Upper lobe of right lung (tissue), 1 donor: ENCODE measurements around the gene TTC28. TPM values are rescaled to one million over a fixed set of nuclear protein-coding genes. Genes with fewer than 3 reads are reported as not detected.

Source experiments
- ATAC-seq: fragments of 200-7000 bp; cut with Tn5 transposase; one replicate; pipeline ENCODE4 v1.9.1; 2020; ENCODE audit warnings: mild to moderate bottlenecking, moderate library complexity
- DNase-seq: peaks from one replicate; pipeline ENCODE4 v3.0.0-alpha.2; 2020
- H3K27ac ChIP-seq: fragments of 200-600 bp; one replicate; pipeline ENCODE4 v1.8.0; 2022
- H3K27me3 ChIP-seq: fragments of 200-600 bp; one replicate; pipeline ENCODE4 v1.8.0; 2022; ENCODE audit warnings: mild to moderate bottlenecking
- H3K36me3 ChIP-seq: fragments of 200-600 bp; one replicate; pipeline ENCODE4 v1.8.0; 2022
- H3K4me1 ChIP-seq: fragments of 200-600 bp; one replicate; pipeline ENCODE4 v1.8.0; 2022
- H3K4me3 ChIP-seq: fragments of 200-600 bp; one replicate; pipeline ENCODE4 v1.8.0; 2022; ENCODE audit warnings: mild to moderate bottlenecking
- H3K9me3 ChIP-seq: fragments of 200-600 bp; one replicate; pipeline ENCODE4 v1.8.0; 2022
- intact Hi-C: fragments of 100-400 bp; cut with DNase I; formaldehyde crosslinking; loops from one replicate; pipeline ENCODE4 v1.11.0; 2022
- total RNA-seq: library from RNA; stranded (reverse); fragmentation: NEBNext Ultra II Directional; extraction: Animal tissue kit (Norgen Biotek cat#: 25700); gene quantifications from one replicate; pipeline ENCODE4 v1.2.1, GENCODE V29; 2021
- TF ChIP-seq, protein P1 (sequence below): fragments of 200-600 bp; IDR thresholded peaks from one replicate; pipeline ENCODE4 v1.8.0; 2022; ENCODE audit warnings: antibody characterized with exemption
- donor health status: DM: no; HTN: yes; CAD: no; lungs with severe emphysema.

TTC28 gene
- total RNA-seq, 1 donor from 2014 or later: 48.7 TPM

GRCh38 chr22:28341001-28341400, 338.6 kb downstream of the TTC28 start:
- H3K4me3 ChIP-seq: no peak overlapping the region
- ATAC-seq: no peak
- peaks cover 13% of the 10 kb centered on the region for H3K4me1 ChIP-seq
- no peaks in the 10 kb centered on the region for H3K36me3 ChIP-seq
- no peaks in the 10 kb centered on the region for H3K9me3 ChIP-seq
- no peak overlapping the region for H3K27ac ChIP-seq
- intact Hi-C loops: no loop called here
- TF ChIP-seq, protein P1, sequence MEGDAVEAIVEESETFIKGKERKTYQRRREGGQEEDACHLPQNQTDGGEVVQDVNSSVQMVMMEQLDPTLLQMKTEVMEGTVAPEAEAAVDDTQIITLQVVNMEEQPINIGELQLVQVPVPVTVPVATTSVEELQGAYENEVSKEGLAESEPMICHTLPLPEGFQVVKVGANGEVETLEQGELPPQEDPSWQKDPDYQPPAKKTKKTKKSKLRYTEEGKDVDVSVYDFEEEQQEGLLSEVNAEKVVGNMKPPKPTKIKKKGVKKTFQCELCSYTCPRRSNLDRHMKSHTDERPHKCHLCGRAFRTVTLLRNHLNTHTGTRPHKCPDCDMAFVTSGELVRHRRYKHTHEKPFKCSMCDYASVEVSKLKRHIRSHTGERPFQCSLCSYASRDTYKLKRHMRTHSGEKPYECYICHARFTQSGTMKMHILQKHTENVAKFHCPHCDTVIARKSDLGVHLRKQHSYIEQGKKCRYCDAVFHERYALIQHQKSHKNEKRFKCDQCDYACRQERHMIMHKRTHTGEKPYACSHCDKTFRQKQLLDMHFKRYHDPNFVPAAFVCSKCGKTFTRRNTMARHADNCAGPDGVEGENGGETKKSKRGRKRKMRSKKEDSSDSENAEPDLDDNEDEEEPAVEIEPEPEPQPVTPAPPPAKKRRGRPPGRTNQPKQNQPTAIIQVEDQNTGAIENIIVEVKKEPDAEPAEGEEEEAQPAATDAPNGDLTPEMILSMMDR: no peak
- H3K27me3 ChIP-seq: no peaks in the 10 kb centered on the region
- DNase-seq: no peak

- Histone ChIP-seq H3K36me3 (no peaks in the 10 kb centered on the region), H3K4me1 (peaks cover 10% of the 10 kb centered on the region), H3K27me3 (no peaks in the 10 kb centered on the region), H3K4me3 (no peak overlapping the region), H3K9me3 (no peaks in the 10 kb centered on the region), H3K27ac (no peak overlapping the region)
- no peak for ATAC-seq
- TF ChIP-seq, protein P1: no peak
- intact Hi-C loops: no loop called here
- no peak for DNase-seq
Observed at GRCh38 chr22:28333088-28333487, 346.6 kb downstream of the TTC28 start.

DNA sequence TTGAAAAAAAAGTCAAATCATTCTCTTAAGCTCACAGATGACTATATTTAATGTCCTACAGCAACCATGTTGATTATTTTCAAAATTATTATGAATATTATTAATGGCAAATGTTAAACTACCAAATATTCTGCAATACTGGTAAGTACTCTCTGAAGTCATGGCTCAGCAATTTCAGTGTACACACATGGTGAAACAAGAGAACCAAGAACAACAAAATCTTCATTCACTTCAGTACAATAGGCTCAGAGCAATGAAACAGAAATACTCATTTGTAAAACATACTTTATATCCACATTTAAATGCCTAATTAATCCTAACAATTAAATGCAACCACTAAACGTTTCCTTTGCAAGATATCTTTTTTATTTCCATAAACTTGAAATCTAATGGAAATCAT, 347.2 kb downstream of the TTC28 start:
- peaks cover 10% of the 10 kb centered on the region for H3K4me1 ChIP-seq
- H3K27ac ChIP-seq: no peak overlapping the region
- no peak overlapping the region for H3K4me3 ChIP-seq
- intact Hi-C loops: no loop called here
- H3K9me3 ChIP-seq: no peaks in the 10 kb centered on the region
- H3K27me3 ChIP-seq: no peaks in the 10 kb centered on the region
- no peak for DNase-seq
- TF ChIP-seq, protein P1: no peak
- ATAC-seq: no peak
- H3K36me3 ChIP-seq: no peaks in the 10 kb centered on the region

GRCh38 chr22:28331695-28332094, 347.9 kb downstream of the TTC28 start:
- no peaks in the 10 kb centered on the region for H3K9me3 ChIP-seq
- TF ChIP-seq, protein P1: no peak

GRCh38 chr22:28329186-28330073, 350.2 kb downstream of the TTC28 start:
- H3K4me1 ChIP-seq: peaks cover 10% of the 10 kb centered on the region
- ATAC-seq (no peak), DNase-seq (no peak)
- H3K27ac ChIP-seq: no peak overlapping the region
- H3K27me3 ChIP-seq: no peaks in the 10 kb centered on the region
- no peak overlapping the region for H3K4me3 ChIP-seq
- no peaks in the 10 kb centered on the region for H3K36me3 ChIP-seq
- H3K9me3 ChIP-seq: no peaks in the 10 kb centered on the region
- TF ChIP-seq, protein P1: no peak
- intact Hi-C loops: no loop called here

More at GRCh38 chr22:28331695-28332094, 347.9 kb downstream of the TTC28 start:
- Histone ChIP-seq H3K27me3 (no peaks in the 10 kb centered on the region), H3K4me3 (no peak overlapping the region), H3K36me3 (no peaks in the 10 kb centered on the region), H3K4me1 (peaks cover 10% of the 10 kb centered on the region), H3K27ac (no peak overlapping the region)
- DNase-seq: no peak
- intact Hi-C loops: no loop called here
- no peak for ATAC-seq
